IMR-90 (cell line): ENCODE measurements around the gene PACSIN2. TPM values are rescaled to one million over a fixed set of nuclear protein-coding genes. Genes with fewer than 3 reads are reported as not detected.

Experiments
- ATAC-seq: fragments of 200-7000 bp; cut with Tn5 transposase; 2 replicates; pipeline ENCODE4 v1.9.1; 2020; ENCODE audit warnings: low read depth, mild to moderate bottlenecking, moderate library complexity
- BruUV-seq: library from RNA; stranded (reverse); fragments of 400-500 nt; replicated peaks from 2 replicates; lab custom pipeline; 2021; lab: Mats Ljungman, UMichigan
- CTCF ChIA-PET: fragments of 300-600 bp; formaldehyde crosslinking; extraction: SDS; loops from one replicate; lab custom pipeline; 2021; ENCODE audit warnings: antibody characterized with exemption; lab: Yijun Ruan, JAX
- POLR2A ChIA-PET: fragments of 300-600 bp; sonication (Branson Sonifier 250); formaldehyde crosslinking; loops from one replicate; lab custom pipeline; 2022; ENCODE audit warnings: antibody characterized with exemption; ENCODE audit not compliant: unreplicated experiment; lab: Charles Lee
- DNase-seq: peaks from one replicate; pipeline ENCODE4 v3.0.0; 2013
- H2AFZ ChIP-seq: replicated peaks from 2 replicates; pipeline ENCODE3; 2013; ENCODE audit warnings: low read length, mild to moderate bottlenecking; ENCODE audit not compliant: poor library complexity
- H2AK5ac ChIP-seq: 2 replicates; pipeline ENCODE4 v1.6.1; 2013; ENCODE audit warnings: low read depth, low read length, inconsistent platforms
- H2AK9ac ChIP-seq: replicated peaks from 2 replicates; pipeline ENCODE3; 2013; ENCODE audit warnings: mild to moderate bottlenecking, low read depth, low read length, moderate library complexity; ENCODE audit not compliant: poor library complexity
- H2BK120ac ChIP-seq: 2 replicates; pipeline ENCODE4 v1.6.1; 2013; ENCODE audit warnings: low read depth, low read length, inconsistent platforms
- H2BK15ac ChIP-seq: 3 replicates; pipeline ENCODE4 v1.6.1; 2013; ENCODE audit warnings: low read depth, low read length, inconsistent platforms
- H2BK20ac ChIP-seq: 2 replicates; pipeline ENCODE4 v1.6.1; 2013; ENCODE audit warnings: low read depth, mild to moderate bottlenecking, inconsistent platforms, low read length, moderate library complexity
- H2BK5ac ChIP-seq: 2 replicates; pipeline ENCODE4 v1.6.1; 2013; ENCODE audit warnings: mild to moderate bottlenecking, low read depth, low read length, inconsistent platforms; ENCODE audit not compliant: poor library complexity, severe bottlenecking
- H3K14ac ChIP-seq: replicated peaks from 2 replicates; pipeline ENCODE4 v1.6.1; 2013; ENCODE audit warnings: low read depth, low read length, inconsistent platforms
- H3K18ac ChIP-seq: 2 replicates; pipeline ENCODE4 v1.6.1; 2013; ENCODE audit warnings: low read depth, low read length, control low read depth
- H3K23ac ChIP-seq: 2 replicates; pipeline ENCODE4 v1.6.1; 2013; ENCODE audit warnings: low read depth, low read length, inconsistent platforms
- H3K27ac ChIP-seq: 2 replicates; pipeline ENCODE4 v1.5.1; 2013; ENCODE audit warnings: mild to moderate bottlenecking, control low read depth, low read length; ENCODE audit not compliant: insufficient read depth
- H3K27me3 ChIP-seq: 2 replicates; pipeline ENCODE4 v1.6.1; 2013; ENCODE audit warnings: low read length; ENCODE audit not compliant: control insufficient read depth, insufficient read depth
- H3K36me3 ChIP-seq: 2 replicates; pipeline ENCODE4 v1.6.1; 2013; ENCODE audit warnings: low read length, mixed read lengths; ENCODE audit not compliant: control insufficient read depth, insufficient read depth
- H3K4ac ChIP-seq: 2 replicates; pipeline ENCODE4 v1.6.1; 2013; ENCODE audit warnings: low read depth, low read length, inconsistent platforms
- H3K4me1 ChIP-seq: 2 replicates; pipeline ENCODE4 v1.6.1; 2013; ENCODE audit warnings: low read length, mixed read lengths; ENCODE audit not compliant: control insufficient read depth, insufficient read depth
- H3K4me2 ChIP-seq: 2 replicates; pipeline ENCODE4 v1.6.1; 2013; ENCODE audit warnings: low read depth, mild to moderate bottlenecking, control low read depth, low read length, moderate library complexity
- H3K4me3 ChIP-seq: 2 replicates; pipeline ENCODE4 v1.5.1; 2013; ENCODE audit warnings: low read depth, mild to moderate bottlenecking, control low read depth, low read length, moderate library complexity; ENCODE audit not compliant: insufficient read depth
- H3K56ac ChIP-seq: 2 replicates; pipeline ENCODE4 v1.6.1; 2013; ENCODE audit warnings: low read length, inconsistent platforms; ENCODE audit not compliant: insufficient read depth; ENCODE audit errors: extremely low read depth
- H3K79me1 ChIP-seq, 2 experiments: 2 replicates each; pipeline ENCODE4 v1.6.1; 2013; ENCODE audit warnings: low read length in 2 of 2, inconsistent platforms in 1 of 2, low read depth in 1 of 2
- H3K9ac ChIP-seq: 2 replicates; pipeline ENCODE4 v1.6.1; 2013; ENCODE audit warnings: low read depth, low read length, control low read depth
- H3K9me1 ChIP-seq: 2 replicates; pipeline ENCODE4 v1.6.1; 2013; ENCODE audit warnings: low read length, inconsistent platforms; ENCODE audit not compliant: insufficient read depth
- H3K9me3 ChIP-seq: 2 replicates; pipeline ENCODE4 v1.6.1; 2013; ENCODE audit warnings: low read length; ENCODE audit not compliant: control insufficient read depth, insufficient read depth
- H4K20me1 ChIP-seq: 2 replicates; pipeline ENCODE4 v1.6.1; 2013; ENCODE audit warnings: low read length, inconsistent platforms; ENCODE audit not compliant: insufficient read depth
- H4K5ac ChIP-seq: 2 replicates; pipeline ENCODE4 v1.6.1; 2013; ENCODE audit warnings: mild to moderate bottlenecking, low read depth, low read length, control low read depth
- H4K8ac ChIP-seq, 2 experiments: 2 replicates each; pipeline ENCODE4 v1.6.1; 2013; ENCODE audit warnings: low read depth in 2 of 2, low read length in 2 of 2, control low read depth in 1 of 2, inconsistent platforms in 1 of 2
- H4K91ac ChIP-seq: 2 replicates; pipeline ENCODE4 v1.6.1; 2013; ENCODE audit warnings: low read depth, low read length, inconsistent platforms; ENCODE audit not compliant: insufficient read depth
- CHD1 ChIP-seq: IDR thresholded peaks from 2 replicates; pipeline ENCODE4 v1.6.1; 2012; ENCODE audit warnings: low read depth, low read length, improper control_type of control experiment
- MAZ ChIP-seq: IDR thresholded peaks from 2 replicates; pipeline ENCODE4 v1.6.1; 2012; ENCODE audit warnings: low read depth, mild to moderate bottlenecking, low read length, improper control_type of control experiment, moderate library complexity, borderline replicate concordance
- WGBS, 2 experiments: methylation state at CpG; one replicate each; pipeline versions ENCODE4 v1.1.5 to v1.1.7; 2013; ENCODE audit warnings: missing lambda C conversion rate in 2 of 2; ENCODE audit not compliant: insufficient read length in 1 of 2; ENCODE audit errors: extremely low coverage in 2 of 2; 5-methylcytosine and 5-hydroxymethylcytosine counted together
- dilution Hi-C: fragments of 300-500 bp; cut with HindIII; formaldehyde crosslinking; loops from one replicate; pipeline ENCODE4 v1.14.3; 2018; ENCODE audit warnings: low sequenced_read_pairs; ENCODE audit not compliant: unreplicated experiment
- in situ Hi-C: fragments of 300-500 bp; cut with MboI; formaldehyde crosslinking; loops from 3 replicates; pipeline ENCODE4 v1.14.3; 2019; ENCODE audit warnings: low sequenced_read_pairs, inconsistent platforms, mixed read lengths
- intact Hi-C: fragments of 100-400 bp; cut with micrococcal nuclease; formaldehyde crosslinking; loops from 2 replicates; pipeline ENCODE4 v1.10.0; 2022
- polyA plus RNA-seq, 3 experiments: library from polyadenylated mRNA; depleted of rRNA; stranded (reverse); fragments of >200 nt; gene quantifications; 2 replicates each; pipeline ENCODE4 v1.2.3, GENCODE V29; 2012; ENCODE audit warnings: low replicate concordance in 1 of 3
- total RNA-seq: library from RNA; depleted of rRNA; stranded (reverse); fragments of >200 nt; gene quantifications from 2 replicates; pipeline ENCODE4 v1.2.3, GENCODE V29; 2012

The PACSIN2 gene
- total and polyA plus RNA-seq, 2 of the 4 experiments (the other 2 are of a cell fraction) = 85.0 to 118 TPM

- Histone ChIP-seq H3K4me1 (peaks cover 23% of the 10 kb centered on the region), H2BK120ac (no peak overlapping the region), H2BK5ac (no peak overlapping the region), H3K23ac (no peak overlapping the region), H4K91ac (no peak overlapping the region), H3K27ac (no peak overlapping the region), H2AK5ac (no peak overlapping the region), H3K14ac (no peak overlapping the region), H4K8ac (no peak overlapping the region), H2AK9ac (no peak overlapping the region), H3K4ac (no peak overlapping the region), H3K9ac (no peak overlapping the region), H3K36me3 (no peaks in the 10 kb centered on the region; the same call in 1 of the 2 replicates), H2BK15ac (no peak overlapping the region), H2BK20ac (no peak overlapping the region), H2AFZ (no peak overlapping the region), H3K79me1 (peaks cover 40 to 86% of the 10 kb centered on the region in 2 experiments), H4K5ac (no peak overlapping the region), H3K27me3 (no peaks in the 10 kb centered on the region), H4K20me1 (peaks cover 73% of the 10 kb centered on the region), H3K9me1 (peaks cover 37% of the 10 kb centered on the region), H3K9me3 (no peaks in the 10 kb centered on the region), H3K18ac (no peak overlapping the region), H3K4me2 (no peak overlapping the region), H3K56ac (no peak overlapping the region), H3K4me3 (no peak overlapping the region)
- ATAC-seq (no peak), DNase-seq (no peak)
- no TSS peak for BruUV-seq
- TF ChIP-seq MAZ = no peak
- TF ChIP-seq CHD1 = no peak
- intact Hi-C loops (no loop called here), in situ Hi-C loops (no loop called here), dilution Hi-C loops (no loop called here)
- CTCF ChIA-PET = no interaction called here
- POLR2A ChIA-PET = no interaction called here
- WGBS, 2 experiments = 90% methylated on average over 2 of the region's 4 CpGs; no CpG with 5 or more reads in 1 of the 2 experiments
Observed at GRCh38 chr22:42926104-42926503, 88.8 kb downstream of the PACSIN2 start.
